Vagina (tissue), 1 donor: ENCODE data around the gene LURAP1L. TPM values are rescaled to one million over a fixed set of nuclear protein-coding genes. Genes with fewer than 3 reads are reported as not detected.

Experiments used
- small RNA-seq: library from RNA; depleted of rRNA; stranded (forward); fragments of <200 nt; gene quantifications from one replicate; pipeline ENCODE3, GENCODE V24; 2016
- total RNA-seq: library from RNA; depleted of rRNA; stranded (reverse); fragments of >200 nt; gene quantifications from one replicate; pipeline ENCODE4 v1.2.3, GENCODE V29; 2016

Gene LURAP1L
- total RNA-seq, 1 donor from 2014 or later: 14.5 TPM

Small RNA genes lying within 50 kb of the gene (small RNA-seq; reads per million reads assigned to genes)
- not detected for gene RN7SL849P

Other genes with a start within 250 kb of the LURAP1L start
- gene TYRP1, start 81.6 kb upstream of the LURAP1L start, total RNA-seq: not detected